GM19043 (cell line): Measurements from ENCODE around the gene TRAK1.

Experiments
- ATAC-seq: cut with Tn5 transposase; IDR thresholded peaks from one replicate; pipeline ENCODE4 v1.9.1; 2021; ENCODE audit warnings: low read depth; ENCODE audit not compliant: unreplicated experiment

Gene TRAK1

DNA sequence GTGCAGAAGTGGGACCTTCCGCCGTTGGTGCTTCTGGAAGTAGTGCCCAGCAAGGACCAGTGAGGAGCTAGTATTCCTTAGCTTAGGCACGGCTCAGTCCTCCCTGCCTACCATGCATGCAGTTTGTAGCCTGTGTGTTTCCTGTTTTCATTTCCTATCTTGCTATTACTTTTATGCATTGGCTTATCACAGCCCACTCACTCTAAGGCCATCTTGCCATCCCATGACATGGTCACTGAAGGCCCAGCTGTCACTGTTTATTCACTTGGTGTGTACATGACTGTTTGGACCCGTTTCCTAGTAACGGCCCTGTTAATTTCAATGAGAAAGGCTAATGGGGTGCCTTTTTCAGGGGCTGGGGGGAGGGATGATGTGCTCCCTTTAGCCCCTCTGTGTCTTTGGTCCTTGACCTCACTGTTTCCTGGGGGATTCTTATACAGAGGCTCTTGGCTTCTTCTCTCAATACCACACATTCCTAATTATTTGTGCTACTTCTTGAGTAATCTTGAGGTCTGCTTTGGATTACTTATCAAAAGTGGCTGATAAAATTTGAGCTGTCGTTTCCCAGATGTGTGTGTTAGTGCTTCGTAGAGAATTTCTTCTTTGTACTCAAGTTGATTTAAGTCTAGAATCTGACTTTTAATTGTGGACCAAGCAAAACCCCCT, 24.5 kb upstream of the TRAK1 start:
- ATAC-seq, result no peak

DNA sequence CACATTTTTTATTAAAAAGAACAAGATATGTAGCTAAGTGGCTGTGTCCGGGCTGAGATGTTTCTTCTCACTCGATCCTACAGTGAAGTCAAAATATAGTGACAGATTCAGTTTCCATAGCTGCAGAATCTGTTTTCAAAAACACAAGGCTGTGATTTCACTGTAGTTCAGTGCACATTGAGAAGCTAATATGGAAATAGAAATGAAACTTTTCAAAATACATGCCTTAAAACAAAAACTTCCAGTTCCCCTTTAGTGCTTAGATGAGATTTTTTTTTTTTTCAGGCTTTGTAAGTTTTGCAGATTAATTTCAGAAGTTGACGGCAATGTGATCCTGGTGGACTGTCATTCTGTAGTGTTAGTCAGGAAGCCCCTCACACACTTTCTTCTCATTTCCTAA, 23.8 kb upstream of the TRAK1 start:
- ATAC-seq, result peak; percentile 83

DNA sequence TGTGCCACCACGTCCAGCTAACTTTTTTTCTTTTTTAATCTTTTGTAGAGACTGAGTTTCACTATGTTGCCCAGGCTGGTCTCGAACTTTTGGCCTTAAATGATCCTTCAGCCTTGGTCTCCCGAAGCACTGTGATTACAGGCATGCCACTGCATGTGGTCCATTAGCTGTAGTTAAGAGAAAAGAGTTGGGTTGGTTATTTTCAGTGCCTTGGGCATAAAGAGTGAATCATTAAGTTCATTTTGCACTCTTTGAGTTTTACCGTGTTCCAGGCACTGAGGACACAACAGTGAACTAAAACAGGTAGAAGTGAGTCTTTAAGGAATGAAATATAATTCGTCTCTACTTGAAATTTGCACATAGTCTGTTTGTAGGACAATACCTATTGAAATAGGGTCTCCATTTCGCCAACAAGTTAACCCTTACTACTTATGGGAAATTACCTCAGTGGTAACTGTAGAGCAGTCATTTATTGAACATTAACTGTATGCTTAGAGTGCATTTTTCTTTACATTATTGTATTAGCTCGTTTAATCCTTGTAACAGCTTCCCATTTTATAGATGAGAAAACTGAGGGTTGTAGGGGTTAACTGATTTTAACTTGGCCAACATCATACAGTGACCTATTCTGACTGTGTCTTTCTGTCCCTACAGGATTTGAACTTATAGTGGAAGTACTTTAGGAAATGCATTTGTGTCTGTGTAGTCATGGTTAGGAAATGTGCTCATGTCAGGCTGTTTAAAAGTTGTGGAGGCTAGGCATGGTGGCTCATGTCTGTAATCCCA, 22.7 kb upstream of the TRAK1 start:
- no peak for ATAC-seq

DNA sequence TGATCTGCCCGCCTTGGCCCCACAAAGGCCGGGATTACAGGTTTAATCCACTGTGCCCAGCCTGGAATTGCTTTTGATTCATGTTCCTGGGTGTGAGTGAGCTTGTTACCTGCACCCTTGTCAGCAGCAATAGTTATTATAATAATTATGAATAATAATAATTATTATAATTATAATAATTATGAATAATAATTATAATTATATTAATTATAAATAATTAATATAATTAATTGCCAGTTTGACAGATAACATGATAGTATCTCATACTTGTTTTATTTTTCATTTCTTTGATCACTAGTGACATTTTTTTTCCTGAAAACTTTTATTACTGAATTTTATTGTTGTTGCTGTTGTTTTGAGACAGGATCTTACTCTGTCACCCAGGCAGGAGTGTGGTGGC, 21.1 kb upstream of the TRAK1 start:
- no peak for ATAC-seq

DNA sequence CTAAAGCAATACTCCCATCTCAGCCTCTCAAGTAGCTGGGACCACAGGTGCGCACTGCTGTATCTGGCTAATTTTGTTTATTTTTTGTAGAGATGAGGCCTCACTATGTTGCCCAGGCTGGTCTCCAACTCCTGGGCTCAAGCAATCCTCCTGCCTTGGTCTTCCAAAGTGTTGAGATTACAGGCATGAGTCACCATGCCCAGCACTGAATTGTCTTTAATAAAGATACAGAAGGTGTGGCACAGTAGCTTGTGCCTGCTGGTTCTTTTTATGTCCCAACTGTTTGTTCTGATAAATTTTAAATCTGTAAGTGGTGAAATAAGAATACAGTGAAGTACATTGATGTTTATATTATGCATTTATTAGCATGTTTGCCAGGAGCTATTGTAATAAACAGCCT, 20.6 kb upstream of the TRAK1 start:
- no peak for ATAC-seq

DNA sequence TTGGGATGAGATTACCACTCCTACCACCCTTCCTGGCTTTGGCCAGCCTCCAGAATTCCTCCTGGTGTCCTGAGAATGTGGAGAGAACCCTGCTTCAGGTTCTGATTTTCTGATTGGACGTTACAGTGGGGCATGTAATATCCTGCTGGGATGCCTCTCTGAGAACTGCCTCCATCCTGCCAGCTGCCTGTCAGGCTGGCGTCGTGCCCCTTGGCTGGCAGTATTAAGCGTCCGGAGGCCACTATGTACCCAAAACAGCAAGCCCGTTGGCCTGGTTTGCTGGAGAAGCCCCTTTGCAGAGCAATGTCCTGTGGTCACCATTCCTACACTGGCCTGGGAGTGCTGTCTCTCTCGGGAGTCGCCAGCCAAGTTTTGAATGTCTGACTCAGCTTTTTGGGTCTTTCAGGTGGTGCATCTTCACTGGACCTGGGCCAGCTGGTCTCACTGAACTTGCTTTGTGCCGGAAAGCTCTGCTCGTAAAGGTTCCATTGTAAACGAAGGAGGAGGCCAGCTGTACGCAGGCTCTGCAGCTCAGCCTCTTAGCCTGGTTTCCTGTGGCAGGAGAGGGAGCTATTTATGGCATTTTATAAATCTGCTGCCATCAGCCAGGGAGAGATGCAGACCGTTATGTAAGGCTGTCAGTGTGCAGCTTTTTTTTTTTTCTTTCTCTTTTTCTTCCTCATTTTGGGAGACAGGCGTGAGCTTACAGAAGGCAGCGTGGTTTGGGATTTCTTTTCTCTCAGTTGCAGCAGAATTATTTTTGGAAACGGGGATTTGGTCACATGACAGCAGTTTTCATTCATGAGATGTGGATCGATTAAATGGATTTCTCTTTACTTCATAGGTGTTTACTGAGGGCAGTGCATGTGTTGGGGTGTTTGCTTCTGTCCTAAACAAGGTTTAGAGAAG, 19.0 kb upstream of the TRAK1 start:
- peak; percentile 51 for ATAC-seq

DNA sequence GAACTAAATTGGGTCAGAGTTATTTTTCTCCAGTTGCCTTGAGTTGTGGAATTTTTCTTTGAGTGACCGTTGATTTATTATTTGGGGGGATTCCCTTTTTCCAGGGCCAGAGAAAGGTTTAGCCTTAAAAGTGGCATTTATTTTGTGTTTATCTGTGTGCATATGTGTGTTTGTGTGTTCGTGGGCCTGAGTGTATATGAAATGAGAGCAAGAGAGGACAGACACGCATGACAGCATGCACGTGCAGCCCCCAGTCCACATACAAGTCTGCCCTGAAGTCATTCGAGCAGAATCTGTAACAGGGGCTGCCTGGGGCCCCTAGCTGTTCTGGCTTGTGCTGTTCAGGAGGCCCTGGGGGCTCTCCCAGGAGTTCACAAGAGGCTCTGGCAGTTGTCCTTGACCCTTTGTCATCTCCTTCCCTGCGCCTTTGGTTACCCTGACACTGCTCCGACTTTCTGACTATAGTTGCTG, 18.3 kb upstream of the TRAK1 start:
- no peak for ATAC-seq

DNA sequence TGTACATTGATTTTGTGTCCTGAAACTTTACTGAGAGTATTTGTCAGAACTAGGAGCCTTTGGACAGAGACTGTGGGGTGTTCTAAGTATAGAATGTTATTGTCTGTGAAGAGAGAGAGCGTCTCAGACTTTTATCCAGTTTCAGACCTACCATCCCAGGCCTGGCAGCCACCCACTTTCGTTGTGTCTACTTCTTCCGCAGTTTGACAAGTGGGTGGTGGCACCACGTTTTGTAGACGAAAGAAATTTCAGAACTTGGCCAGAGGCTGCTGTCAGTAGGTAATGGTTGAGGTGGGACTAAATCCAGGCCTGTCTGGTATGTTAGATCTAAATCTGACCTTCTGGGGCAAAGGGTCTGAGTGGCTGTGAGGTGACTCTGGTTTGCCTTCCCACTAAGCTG, 13.4 kb upstream of the TRAK1 start:
- ATAC-seq, result no peak

DNA sequence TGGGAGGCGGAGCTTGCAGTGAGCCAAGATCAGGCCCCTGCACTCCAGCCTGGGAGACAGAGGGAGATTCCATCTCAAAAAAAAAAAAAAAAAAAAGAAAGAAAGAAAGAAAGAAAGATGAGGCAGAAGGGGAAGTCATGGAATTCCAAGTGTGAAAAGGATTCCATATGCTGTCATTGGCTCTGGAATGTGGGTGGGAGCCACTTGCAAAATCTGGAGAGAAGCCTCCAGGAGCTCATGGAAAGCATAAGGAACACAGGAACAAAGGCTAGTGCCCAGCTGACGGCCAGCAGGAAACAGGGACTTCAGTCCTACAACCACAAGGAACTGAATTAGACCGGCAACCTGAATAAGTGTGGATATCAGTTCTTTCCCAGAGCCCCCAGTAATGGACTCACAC, 12.5 kb upstream of the TRAK1 start:
- ATAC-seq, result no peak

DNA sequence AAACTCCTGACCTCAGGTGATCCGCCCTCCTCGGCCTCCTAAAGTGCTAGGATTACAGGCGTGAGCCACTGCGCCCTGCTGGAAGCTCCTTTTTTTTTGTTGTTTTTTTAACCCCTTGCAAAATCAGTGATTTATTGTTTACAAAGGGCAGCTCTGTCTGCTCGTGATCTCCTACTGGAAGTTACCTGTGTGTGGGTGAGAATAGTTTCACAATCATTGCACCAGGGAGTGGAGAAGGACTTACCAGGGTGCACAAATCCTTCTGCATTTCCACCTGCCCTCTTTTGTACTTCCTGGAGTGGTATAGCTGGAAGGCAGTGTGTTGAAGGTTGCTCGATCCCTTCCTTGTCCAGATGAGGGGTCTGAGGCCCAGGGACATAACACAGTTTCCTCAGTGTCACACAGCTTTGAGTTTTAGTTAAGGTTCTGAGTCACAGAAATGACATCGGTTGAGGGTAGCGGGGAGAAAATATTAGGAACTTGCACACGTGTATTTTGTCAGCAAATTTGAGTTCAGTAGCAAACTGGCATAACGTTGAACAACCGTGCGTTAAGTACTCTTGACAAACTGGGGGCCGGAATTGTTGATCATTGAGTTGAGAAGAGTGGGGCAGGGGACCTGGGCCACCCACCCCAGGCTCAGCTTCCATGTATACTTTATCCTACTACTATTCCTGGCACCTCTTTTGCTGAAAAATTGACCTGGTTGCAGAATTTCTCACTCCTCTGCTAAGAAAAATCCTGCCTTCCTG, 11.3 kb upstream of the TRAK1 start:
- ATAC-seq, result no peak

DNA sequence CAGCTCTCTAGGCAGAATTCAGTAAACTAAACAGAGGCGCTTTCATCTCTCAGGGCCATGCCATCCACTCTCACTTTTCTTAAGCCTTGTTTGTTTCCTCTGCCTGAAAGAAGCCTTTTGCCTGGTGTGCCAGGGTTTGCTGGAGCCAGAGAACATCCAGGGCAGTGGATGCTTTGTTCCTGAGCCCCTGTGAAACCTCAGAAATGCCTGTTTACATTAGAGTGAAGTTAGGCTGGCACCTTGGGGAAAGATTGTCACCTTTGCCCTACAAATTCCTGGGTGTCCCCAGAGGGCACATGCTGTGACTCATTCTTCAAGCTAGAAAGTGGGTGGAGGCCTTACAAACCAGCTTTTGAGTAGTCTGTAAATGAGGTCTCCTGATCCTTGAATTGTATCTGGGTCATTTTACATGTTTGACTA, 10.7 kb upstream of the TRAK1 start:
- ATAC-seq, result no peak

DNA sequence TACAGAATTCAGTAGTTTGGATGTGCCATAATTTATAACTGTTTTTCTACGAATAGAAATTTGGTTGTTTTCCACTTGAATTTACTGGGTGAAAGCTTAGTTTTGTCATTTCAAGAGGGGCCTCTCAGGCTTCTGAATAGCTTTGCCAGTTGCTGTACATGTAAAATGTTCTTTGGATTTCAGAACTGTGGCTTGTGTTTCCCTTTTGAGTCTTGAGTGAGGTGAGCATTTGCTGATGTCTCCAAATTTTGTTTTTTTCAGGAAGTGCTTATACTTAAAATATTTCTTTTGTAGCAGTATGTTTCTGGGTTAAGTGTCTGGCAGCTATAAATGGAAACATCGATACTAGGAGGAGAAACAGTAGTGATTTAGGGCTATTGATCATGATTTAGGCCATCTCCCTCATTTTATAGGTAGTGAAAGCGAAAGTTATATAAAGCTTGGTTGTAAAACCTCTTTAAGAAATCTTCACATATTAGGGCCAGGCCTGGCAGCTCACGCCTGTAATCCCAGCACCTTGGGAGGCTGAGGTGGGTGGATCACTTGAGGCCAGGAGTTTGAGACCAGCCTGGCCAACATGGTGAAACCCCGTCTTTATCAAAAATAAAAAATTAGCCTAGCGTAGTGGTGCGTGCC, 9.2 kb upstream of the TRAK1 start:
- no peak for ATAC-seq

DNA sequence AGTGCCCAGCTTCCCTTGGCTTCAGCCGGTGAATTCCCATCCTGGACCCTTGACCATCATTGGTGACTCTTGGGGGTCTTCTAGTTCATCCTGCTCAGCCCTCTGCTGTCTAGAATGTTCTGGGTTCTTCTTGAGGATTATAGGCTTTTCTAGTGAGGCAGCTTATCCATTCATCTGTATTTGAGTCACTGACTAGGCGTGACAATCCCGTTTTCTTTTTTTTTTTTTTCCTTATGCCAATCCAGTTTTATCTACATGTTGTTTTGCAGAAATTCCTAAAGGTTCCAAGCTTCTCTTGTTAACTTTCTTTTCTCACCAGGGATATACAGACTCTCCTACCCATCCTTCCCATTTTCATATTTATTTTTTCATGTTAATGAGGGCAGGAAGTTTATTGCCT, 6.6 kb upstream of the TRAK1 start:
- no peak for ATAC-seq

DNA sequence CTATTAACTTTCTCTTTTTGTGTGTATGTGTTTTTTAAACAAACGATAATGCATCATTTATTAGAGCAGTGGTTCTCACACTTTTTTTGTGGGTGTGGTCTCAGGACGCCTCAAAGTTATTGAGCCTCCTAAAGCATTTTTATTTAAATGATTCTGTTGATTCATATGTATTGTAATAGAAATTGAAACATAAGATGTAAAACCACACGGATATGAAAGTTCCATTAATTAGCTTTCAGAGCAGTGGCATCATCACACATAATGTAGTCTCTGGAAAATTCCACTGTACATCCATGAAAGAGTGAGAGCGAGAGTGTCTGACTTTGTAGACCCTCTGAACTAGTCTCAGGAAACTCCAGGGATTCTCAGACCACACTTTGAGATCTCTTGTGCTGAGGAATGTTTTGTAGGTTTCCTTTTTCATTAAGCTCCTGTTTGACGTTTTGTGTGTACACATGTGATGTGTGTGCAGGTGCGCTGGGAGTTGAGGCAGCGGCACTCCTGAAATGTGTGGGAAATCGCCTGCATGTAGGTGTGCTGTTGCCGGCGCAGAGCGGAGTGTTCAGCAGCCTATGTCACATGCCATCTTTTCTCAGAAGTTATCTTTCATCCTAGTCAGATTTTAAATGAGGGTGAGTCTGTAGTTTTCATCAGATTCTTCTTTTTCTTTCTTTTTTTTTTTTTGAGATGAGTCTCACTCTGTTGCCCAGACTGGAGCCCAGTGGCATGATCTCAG, 5.3 kb upstream of the TRAK1 start:
- no peak for ATAC-seq

DNA sequence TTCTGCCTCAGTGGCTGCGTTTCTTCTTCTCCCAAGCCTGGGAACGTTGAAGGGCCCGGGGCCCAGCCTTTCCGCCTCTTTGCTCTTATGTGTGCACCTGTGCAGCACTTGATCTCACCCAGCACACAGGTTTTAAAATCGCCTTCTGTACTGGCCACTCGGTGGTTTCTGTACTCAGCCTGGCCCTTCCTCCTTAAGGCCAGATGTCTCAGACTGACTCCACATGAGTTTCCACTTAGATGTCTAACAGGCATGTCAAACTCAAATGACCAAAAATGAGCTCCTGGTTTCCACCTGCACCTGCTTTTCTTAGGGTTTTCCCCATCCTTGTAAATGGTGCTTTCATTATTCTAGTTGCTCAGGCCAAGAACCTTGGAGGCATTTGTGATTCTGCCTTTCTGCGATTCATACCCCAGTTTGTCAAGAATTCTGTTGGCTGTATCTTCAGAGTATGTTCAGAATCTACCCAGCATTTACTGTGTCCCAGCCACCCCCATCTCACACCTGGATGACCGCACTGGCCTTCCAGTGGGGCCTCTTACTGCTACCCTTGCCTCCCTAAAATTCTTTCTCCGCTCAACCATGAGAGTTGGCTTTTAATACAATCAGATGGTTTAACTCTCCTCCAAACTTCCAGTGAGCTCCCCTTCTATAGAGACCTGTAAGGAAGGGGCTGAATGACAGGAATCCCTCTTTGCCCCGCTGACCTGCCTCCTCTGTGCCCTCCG, 2.2 kb upstream of the TRAK1 start:
- ATAC-seq, result peak; percentile 59

DNA sequence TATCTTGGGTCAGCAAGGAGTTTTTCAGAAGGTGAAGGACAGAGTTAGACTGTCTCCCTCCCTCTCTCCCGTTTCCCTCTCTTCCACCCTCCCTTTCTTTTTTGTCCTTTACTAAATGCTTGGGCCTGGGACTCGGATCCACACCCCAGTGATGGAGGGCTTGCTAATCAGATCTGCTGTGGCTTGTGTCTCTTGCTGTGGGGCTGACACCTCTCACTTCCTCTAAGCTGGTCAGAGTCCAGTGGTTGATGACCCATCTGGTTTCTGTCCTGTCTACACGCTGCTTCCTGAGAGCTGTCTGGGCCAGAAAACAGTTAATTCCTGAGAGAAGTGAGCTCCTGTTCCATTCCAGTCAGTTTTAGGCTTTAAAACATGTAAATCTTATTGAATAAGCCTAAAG, 849 bp downstream of the TRAK1 start:
- no peak for ATAC-seq

DNA sequence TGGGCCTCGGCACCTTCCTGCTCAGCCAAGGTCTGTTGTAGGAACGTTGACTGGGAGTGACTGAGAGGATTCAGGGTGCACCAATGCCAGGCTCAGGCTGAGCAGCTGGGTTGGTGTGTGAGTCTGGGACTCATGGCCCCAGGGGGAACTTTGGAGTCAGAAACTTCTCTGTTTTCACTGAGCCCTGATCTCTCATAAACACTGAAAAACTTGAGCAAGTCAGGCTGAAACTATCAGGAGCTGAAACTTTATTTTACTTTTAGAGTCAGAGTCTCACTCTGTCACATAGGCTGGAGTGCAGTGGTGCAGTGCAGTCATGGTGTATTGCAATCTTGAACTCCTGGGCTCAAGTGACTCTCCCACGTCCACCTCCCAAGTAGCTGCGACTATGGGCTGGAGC, 3.0 kb downstream of the TRAK1 start:
- ATAC-seq, result no peak

DNA sequence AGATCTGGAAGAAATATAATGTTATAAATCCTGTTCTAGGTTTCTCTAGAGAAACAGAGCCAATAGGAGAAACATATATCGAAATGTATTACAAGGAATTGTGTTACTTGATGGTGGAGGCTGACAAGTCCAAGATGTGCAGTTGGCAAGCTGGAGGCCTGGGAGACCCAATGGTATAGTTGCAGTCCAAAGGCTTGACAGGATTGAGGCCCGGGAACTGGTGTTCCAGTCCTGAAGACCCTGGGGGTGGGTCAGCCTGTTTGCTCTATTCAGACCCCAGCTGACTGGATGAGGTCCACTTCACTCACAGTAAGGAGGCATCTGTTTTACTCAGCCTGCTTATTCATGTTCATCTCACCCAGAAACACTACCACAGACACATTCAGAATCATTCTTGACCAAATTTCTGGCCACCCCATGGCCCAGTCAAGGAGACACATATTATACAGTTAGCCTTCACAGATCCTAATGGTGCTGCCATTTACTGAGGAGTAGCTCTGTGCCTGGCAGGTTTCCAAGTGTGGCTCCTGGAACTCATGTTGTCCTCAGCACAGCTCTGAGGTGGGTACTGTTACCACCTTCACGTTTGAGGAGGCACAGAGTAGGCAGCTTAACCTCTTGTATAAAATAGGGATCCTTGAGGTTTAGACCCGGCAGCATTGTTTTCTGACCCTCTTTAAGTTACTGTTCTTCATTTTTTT, 3.7 kb downstream of the TRAK1 start:
- no peak for ATAC-seq
